Measurements from ENCODE around the gene HMGCS2.

HMGCS2 gene

GRCh38 chr1:119743776-119744597, 24.7 kb downstream of the HMGCS2 start:
- TF ChIP-seq, protein P1, sequence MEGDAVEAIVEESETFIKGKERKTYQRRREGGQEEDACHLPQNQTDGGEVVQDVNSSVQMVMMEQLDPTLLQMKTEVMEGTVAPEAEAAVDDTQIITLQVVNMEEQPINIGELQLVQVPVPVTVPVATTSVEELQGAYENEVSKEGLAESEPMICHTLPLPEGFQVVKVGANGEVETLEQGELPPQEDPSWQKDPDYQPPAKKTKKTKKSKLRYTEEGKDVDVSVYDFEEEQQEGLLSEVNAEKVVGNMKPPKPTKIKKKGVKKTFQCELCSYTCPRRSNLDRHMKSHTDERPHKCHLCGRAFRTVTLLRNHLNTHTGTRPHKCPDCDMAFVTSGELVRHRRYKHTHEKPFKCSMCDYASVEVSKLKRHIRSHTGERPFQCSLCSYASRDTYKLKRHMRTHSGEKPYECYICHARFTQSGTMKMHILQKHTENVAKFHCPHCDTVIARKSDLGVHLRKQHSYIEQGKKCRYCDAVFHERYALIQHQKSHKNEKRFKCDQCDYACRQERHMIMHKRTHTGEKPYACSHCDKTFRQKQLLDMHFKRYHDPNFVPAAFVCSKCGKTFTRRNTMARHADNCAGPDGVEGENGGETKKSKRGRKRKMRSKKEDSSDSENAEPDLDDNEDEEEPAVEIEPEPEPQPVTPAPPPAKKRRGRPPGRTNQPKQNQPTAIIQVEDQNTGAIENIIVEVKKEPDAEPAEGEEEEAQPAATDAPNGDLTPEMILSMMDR (IDR thresholded peaks at IDR 0.05; ENCODE audit: borderline replicate concordance, insufficient read depth, low read depth, low read length): peak; percentile 86
- no peak overlapping the region for H3K4me3 ChIP-seq (ENCODE audit: low read depth, low read length)

DNA sequence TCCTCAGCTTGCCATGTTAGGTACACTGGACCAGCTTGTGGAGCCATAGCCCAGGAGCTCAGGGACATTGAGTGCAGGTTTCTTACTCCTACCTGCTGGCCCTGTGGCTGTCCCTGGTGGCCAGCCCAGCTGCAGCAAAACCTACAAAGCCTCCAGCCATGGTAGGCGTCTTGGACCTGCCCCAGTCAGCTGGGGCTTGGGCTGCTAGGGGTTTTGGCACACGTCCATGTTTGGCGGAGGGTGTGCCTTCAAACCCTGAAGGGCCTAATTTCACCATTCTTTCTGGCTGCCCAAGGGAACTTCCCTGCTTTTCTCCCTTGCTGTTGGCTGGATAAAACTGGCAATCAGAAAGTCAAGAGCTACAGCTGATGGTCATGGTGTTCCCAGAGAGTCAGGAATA, 25.4 kb downstream of the HMGCS2 start:
- TF ChIP-seq, protein P1 (IDR thresholded peaks at IDR 0.05; ENCODE audit: borderline replicate concordance, insufficient read depth, low read depth, low read length): no peak
- no peak overlapping the region for H3K4me3 ChIP-seq (ENCODE audit: low read depth, low read length)

GRCh38 chr1:119742677-119743076, 26.0 kb downstream of the HMGCS2 start:
- TF ChIP-seq, protein P1 (IDR thresholded peaks at IDR 0.05; ENCODE audit: borderline replicate concordance, insufficient read depth, low read depth, low read length): no peak
- H3K4me3 ChIP-seq (ENCODE audit: low read depth, low read length): no peak overlapping the region

GRCh38 chr1:119742202-119742601, 26.5 kb downstream of the HMGCS2 start:
- no peak overlapping the region for H3K4me3 ChIP-seq (ENCODE audit: low read depth, low read length)
- TF ChIP-seq, protein P1 (IDR thresholded peaks at IDR 0.05; ENCODE audit: borderline replicate concordance, insufficient read depth, low read depth, low read length): no peak

DNA sequence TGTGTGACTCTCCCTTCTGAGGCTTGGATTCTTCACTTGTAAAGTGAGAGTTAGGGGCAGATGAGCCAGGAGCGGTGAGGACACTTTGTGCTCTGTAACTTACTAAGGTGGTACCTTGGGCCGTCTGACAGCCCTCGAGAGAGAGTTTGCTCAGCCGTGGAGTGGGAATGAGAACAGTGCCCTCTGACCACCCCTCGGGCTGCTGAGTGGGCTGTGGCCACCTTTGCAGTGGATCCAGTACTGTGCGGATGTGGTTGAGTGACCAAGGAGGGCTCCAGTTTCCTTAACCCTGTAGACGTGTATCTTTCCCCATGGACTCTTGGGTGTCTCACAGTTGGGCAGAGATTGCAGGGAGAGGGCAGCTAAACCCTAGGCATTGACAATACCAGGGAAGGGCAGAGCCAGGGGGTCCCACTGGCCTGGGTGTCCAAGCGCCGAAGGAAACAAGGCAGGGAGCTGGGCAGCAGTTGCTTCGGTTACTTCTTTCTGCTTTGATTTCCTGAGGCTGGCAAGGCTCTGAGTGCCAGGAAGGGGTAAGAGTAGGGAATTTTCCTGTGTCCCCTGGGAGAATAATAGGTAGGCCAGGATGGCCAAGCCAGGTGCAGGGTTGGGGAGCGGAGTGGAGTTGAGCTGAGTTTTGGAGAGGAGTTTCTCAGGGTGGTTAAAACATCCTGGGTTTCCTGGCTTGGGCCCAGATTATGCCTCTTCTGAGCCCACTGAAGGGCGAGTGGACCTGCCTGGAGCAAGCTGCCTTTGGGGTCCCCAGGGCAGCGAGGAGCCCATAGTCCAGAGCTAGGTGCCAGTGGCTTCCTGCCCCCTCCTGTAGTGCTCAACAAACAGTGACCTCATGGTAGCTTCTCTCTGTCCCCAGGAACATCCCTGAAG, 27.6 kb downstream of the HMGCS2 start:
- TF ChIP-seq, protein P1 (IDR thresholded peaks at IDR 0.05; ENCODE audit: borderline replicate concordance, insufficient read depth, low read depth, low read length): no peak
- no peak overlapping the region for H3K4me3 ChIP-seq (ENCODE audit: low read depth, low read length)

DNA sequence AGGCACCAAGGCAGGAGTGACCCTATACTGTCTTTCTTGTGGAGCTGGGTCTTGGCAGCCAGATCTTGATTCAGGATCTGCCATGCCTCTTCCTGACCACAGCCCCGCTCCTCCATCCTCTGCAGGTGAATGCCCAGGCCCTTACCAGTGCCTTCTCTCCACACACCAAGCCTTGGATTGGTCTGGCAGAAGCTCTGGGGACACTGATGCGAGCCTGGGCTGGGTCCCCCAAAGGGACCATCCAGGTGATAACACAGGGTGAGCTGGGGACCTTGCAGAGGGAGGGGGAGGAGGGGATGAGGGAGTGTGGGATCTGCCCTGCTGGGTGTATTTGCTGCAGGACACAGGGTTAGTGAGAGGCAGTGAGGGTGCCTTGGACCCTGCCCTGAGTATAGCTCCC, 28.4 kb downstream of the HMGCS2 start:
- TF ChIP-seq, protein P1 (IDR thresholded peaks at IDR 0.05; ENCODE audit: borderline replicate concordance, insufficient read depth, low read depth, low read length): no peak

More for the DNA sequence above, 28.4 kb downstream of the HMGCS2 start:
- no peak overlapping the region for H3K4me3 ChIP-seq (ENCODE audit: low read depth, low read length)

Measured in GM12875 (cell line).